Erythroblast (primary cell): ENCODE data around the gene KAT6B.
"Not testable (repeated sequence)": the region's sequence is repeated elsewhere in the genome, so short reads cannot be mapped to it uniquely, and the experiment has no call there.

ENCODE experiments used
- DNase-seq, 2 experiments: peaks; one replicate each; lab custom pipeline; 2025; lab: John Stamatoyannopoulos, UW
- GATA1 ChIP-seq: IDR thresholded peaks from 2 replicates; pipeline ENCODE4 v1.6.1; 2011; ENCODE audit warnings: low read depth, mild to moderate bottlenecking, control low read depth, low read length, moderate library complexity
- POLR2A ChIP-seq: IDR thresholded peaks from 2 replicates; pipeline ENCODE4 v1.6.1; 2011; ENCODE audit warnings: mild to moderate bottlenecking, low read length

The KAT6B gene

GRCh38 chr10:75051308-75051707, 224.9 kb downstream of the KAT6B start:
- no peak for DNase-seq

GRCh38 chr10:75055896-75056406, 229.6 kb downstream of the KAT6B start:
- DNase-seq: not testable (repeated sequence)

More at GRCh38 chr10:75051308-75051707, 224.9 kb downstream of the KAT6B start:
- TF ChIP-seq POLR2A: no peak
- TF ChIP-seq GATA1: no peak

- no peak for TF ChIP-seq GATA1
- TF ChIP-seq POLR2A: no peak
- no peak for DNase-seq
These were observed 231.3 kb downstream of the KAT6B start for GRCh38 chr10:75057680-75058079.

GRCh38 chr10:75058161-75058560, 231.8 kb downstream of the KAT6B start:
- DNase-seq: no peak
- TF ChIP-seq GATA1: no peak
- no peak for TF ChIP-seq POLR2A

GRCh38 chr10:75061709-75062505, 235.5 kb downstream of the KAT6B start:
- no peak for TF ChIP-seq POLR2A
- no peak for TF ChIP-seq GATA1
- DNase-seq: no peak

GRCh38 chr10:75062506-75063299, 236.3 kb downstream of the KAT6B start:
- no peak for TF ChIP-seq POLR2A
- TF ChIP-seq GATA1: no peak
- no peak for DNase-seq

GRCh38 chr10:75063461-75064230, 237.2 kb downstream of the KAT6B start:
- TF ChIP-seq GATA1 (no peak), POLR2A (no peak)
- DNase-seq: no peak

- DNase-seq: no peak
- TF ChIP-seq GATA1 (no peak), POLR2A (no peak)
These were observed 238.7 kb downstream of the KAT6B start for GRCh38 chr10:75065076-75065475.

GRCh38 chr10:75066271-75066670, 239.9 kb downstream of the KAT6B start:
- TF ChIP-seq POLR2A (no peak), GATA1 (no peak)
- DNase-seq: no peak

GRCh38 chr10:75067272-75067671, 240.9 kb downstream of the KAT6B start:
- DNase-seq: no peak
- TF ChIP-seq POLR2A (no peak), GATA1 (no peak)

GRCh38 chr10:75068523-75068922, 242.1 kb downstream of the KAT6B start:
- no peak for DNase-seq
- TF ChIP-seq POLR2A: no peak
- no peak for TF ChIP-seq GATA1

GRCh38 chr10:75070476-75070875, 244.1 kb downstream of the KAT6B start:
- DNase-seq: no peak
- no peak for TF ChIP-seq POLR2A
- no peak for TF ChIP-seq GATA1

GRCh38 chr10:75070961-75071428, 244.6 kb downstream of the KAT6B start:
- TF ChIP-seq POLR2A (no peak), GATA1 (no peak)
- no peak for DNase-seq

- DNase-seq: no peak
These were observed 245.4 kb downstream of the KAT6B start for GRCh38 chr10:75071756-75072155.

More at GRCh38 chr10:75071756-75072155, 245.4 kb downstream of the KAT6B start:
- TF ChIP-seq POLR2A: no peak
- no peak for TF ChIP-seq GATA1
